HG03025 (cell line): ENCODE measurements around the gene TMEM87A.
"Not testable (repeated sequence)": the region's sequence is repeated elsewhere in the genome, so short reads cannot be mapped to it uniquely, and the experiment has no call there.

Source experiments
- ATAC-seq: cut with Tn5 transposase; IDR thresholded peaks from one replicate; pipeline ENCODE4 v1.9.1; 2021; ENCODE audit warnings: mild to moderate bottlenecking, moderate library complexity; ENCODE audit not compliant: unreplicated experiment, low FRiP score

The TMEM87A gene

DNA sequence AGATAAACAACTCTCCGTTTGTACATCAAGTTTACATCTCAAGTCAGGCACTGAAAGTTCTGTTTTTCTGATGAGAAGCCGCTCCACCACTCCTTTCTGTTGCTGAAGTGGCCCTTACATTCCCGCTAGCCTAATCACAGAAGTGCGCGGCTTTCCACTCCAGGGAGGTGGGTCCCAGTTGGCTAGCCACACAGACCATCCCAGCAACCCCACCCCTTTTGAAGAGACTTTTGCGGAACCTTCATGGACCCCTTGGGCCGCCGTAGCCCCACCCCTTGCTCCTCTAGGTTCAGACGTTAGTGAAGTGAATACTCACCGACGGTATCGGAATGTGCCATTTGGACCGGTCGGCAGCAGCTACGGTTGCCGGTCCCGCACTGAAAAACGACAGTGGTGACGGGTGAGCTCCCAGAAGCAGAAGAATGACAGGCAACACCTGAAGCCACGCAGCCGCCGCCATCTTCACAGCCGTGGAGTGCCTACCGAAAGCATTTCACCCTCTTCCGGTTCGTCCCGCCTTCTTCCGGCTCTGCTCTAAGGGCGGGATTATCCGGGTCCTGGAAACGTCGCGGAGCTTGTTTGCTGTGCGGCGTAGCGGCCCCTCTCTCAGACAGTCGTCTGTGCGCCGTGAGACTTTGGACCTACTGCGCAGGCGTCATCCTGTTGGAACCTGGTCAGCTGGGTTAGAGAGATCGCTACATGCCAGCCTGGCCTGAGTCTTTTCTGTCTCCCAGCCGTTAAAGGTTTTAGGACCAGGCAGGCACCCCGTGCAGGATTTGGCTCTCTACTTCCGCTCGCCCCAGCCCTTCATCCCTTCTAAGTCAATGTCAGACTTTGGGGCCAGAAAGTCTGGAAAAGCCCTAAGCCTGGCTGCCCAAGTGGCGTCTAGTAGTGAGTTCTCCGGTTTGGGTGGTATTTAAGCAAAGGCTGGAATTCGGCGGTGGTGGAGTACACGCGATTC lies at the start of gene TMEM87A, which contains the start of gene GANC:
Gene TMEM87A, minus strand, starts transcription at position 495 of the 961 bp plus-strand sequence. Its CDS starts 35 bp downstream, at position 460.
Gene GANC, plus strand, starts transcription at position 263 of the 961 bp plus-strand sequence. CDS start 1,281 bp downstream, outside the sequence.
- peak; percentile 83 for ATAC-seq

GRCh38 chr15:42319206-42319605 lies 46.0 kb upstream of the TMEM87A start:
- no peak for ATAC-seq

DNA sequence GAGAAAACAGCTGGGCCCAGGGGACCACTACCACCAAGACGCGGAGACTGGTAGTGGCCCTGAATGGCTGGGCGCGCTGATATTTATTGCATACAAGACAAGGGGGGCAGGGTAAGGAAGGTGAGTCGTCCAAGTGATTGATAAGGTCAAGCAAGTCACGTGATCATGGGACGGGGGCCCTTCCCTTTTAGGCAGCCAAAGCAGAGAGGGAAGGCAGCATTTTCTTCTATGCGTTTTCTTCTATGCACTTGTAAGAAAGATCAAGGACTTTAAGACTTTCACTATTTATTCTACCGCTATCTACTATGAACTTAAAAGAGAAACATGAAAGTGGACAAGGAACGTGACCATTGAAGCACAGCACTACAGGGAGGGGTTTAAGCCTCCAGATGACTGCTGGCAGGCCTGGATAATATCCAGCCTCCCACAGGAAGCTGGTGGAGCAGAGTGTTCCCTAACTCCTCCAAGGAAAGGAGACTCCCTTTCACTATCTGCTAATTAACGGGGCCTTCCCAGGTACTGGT lies 43.1 kb upstream of the TMEM87A start:
- ATAC-seq = not testable (repeated sequence)

DNA sequence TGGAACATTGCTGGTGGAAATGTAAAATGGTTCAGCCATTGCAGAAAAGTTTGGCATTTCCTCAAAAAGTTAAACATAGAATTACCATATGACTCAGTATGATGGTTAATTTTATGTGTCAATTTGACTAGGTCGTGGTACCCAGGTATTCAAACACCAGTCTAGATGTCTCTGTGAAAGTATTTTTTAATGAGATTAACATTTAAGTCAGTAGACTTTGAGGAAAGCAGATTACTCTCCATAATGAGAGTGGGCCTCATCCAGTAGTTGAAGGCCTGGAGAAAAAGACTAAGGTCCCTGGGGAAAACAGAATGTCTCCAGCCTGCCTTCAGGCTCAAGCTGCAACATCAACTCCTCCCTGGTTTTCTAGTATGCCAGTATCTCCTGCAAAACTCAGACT lies 42.3 kb upstream of the TMEM87A start:
- no peak for ATAC-seq

DNA sequence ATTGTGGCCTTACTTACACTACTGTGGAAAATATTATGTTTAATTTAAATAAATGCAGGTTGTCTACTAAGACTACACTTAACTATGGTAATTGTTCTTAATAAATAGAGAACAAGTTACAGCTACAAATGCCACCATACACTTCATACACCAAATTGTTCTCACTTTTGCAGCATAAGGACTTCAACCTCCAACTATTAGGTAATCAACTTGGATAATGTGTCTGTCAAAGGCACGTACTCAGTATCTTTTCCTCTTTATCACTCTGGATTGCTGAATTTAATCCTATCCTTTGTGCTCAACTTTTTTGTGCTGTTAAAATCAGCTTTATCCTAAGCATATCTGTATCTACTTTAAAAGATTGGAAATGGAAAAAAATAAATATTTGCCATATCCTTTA lies 41.6 kb upstream of the TMEM87A start:
- no peak for ATAC-seq

GRCh38 chr15:42313463-42313862 lies 40.2 kb upstream of the TMEM87A start:
- no peak for ATAC-seq

- no peak for ATAC-seq
Observed at GRCh38 chr15:42306681-42307080, 33.4 kb upstream of the TMEM87A start.

DNA sequence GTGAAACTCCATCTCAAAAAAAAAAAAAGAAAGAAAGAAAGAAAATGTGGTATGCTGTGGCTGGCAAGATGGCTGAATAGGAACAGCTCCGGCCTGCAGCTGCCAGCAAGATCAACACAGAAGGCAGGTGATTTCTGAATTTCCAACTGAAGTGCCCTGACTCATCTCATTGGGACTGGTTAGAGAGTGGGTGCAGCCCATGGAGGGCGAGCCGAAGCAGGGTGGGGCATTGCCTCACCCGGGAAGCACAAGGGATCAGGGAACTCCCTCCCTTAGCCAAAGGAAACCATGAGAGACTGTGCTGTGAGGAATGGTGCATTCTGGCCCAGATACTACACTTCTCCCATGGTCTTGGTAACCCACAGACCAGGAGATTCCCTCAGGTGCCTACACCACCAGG lies 27.8 kb upstream of the TMEM87A start:
- not testable (repeated sequence) for ATAC-seq

GRCh38 chr15:42289166-42289565 lies 15.9 kb upstream of the TMEM87A start:
- ATAC-seq = no peak

- ATAC-seq = no peak
Observed at GRCh38 chr15:42287931-42288330, 14.7 kb upstream of the TMEM87A start.

DNA sequence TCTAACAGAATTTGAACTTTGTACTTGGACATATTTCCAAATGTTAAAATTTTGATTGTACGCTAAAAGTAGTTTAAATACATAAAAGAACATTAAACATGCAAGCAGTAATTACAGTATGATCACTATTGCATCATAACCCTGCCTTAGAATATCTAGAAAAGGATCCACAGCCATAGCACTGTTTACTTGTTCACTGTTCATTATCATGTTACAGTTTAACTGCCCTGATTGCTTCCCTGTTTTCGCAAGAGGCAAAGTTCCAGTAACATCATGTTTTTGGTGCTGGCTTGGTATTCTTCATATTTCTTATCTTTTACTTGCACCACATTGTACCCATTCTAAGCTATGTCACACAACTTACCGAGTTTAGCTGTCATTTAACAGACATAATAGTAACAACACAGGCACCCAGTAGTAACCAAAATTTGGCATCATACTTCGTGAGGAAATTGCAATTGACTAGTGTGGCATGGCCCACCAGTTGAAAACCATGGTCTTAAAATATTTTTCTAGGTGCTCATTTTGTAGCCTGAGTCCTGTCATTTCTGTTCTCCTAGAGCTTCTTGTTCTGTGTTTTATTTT lies 13.3 kb upstream of the TMEM87A start:
- ATAC-seq = no peak

DNA sequence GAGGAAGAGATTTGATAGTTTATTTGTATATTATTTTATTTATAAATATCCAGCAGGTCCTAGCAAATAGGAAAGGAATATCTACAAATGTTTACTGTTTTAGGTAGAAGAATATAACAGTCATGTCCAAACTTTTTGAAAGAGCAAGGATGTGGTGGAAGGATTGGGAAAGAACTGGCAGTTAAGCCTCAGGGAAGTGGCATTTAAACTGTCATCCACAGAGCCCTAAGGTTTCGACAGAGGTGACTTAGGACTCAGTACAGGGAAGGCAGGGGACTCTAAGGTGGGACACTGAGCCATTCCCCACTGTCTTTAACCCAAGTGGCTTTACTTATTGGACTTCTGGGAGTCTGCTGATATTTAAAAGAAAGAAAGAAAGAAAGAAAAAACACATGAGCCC lies 11.8 kb upstream of the TMEM87A start:
- no peak for ATAC-seq

GRCh38 chr15:42284551-42284950 lies 11.3 kb upstream of the TMEM87A start:
- ATAC-seq = no peak

- ATAC-seq = no peak
Observed at GRCh38 chr15:42283671-42284070, 10.4 kb upstream of the TMEM87A start.

DNA sequence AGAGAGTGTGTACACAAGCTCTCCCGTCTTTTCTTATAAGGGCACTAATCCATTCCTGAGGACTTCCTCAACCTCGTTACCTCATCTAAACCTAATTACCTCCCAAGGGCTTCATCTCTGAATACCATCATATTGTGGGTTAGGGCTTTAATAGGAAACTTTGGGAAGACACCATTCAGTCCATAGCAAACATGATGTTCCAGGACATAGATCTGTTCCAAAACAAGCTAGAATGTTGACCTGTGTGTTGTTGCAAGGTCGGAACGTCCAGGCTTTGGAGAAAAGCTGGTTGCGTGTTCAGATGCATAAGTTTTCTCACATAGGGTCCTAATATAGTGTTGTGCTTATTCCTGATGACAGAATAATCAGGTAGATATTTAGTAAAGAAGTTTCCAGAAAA lies 9.7 kb upstream of the TMEM87A start:
- ATAC-seq = no peak

DNA sequence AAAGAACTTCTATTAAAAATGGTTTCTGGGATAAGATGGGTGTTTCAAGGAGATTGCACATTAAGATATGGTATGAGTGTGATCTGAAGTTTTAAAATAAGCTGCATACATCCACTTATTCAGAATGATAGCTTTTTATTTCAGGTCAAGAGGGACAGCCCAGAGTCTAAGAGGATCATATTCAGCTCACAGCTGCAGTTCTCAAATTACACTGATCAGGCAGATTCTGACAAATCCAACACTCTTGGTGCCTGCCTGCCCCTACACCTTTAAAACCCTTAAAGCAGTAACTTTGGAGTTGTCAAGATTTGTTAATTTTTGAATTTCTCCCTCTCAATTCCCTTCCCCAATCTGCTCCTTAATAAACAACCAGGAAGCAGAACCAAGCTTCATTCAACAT lies 9.1 kb upstream of the TMEM87A start:
- ATAC-seq = no peak

DNA sequence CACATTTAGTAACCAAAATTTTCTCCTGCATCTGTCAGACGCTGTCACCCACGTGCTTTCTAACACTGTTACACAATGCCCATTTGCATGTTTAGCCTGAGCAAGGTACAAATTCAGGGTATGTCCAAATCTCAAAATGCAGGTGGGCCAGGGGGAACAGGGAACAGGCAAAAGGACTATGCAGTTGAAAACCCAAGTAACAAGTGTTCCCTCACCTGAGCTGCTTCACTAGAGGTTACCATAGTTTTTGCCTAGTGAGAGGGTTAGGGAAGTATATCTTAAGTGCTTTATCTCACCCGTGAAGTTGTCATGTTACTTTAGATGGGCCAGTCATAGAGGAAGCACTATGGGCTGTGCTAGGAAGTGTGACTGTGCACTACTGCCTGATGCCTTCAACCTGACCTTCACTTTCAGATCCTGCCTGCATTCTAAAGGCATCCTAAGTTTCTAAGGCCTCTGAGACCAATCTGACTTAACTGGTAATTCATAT lies 6.0 kb upstream of the TMEM87A start:
- no peak for ATAC-seq

GRCh38 chr15:42276762-42277161 lies 3.5 kb upstream of the TMEM87A start:
- no peak for ATAC-seq

DNA sequence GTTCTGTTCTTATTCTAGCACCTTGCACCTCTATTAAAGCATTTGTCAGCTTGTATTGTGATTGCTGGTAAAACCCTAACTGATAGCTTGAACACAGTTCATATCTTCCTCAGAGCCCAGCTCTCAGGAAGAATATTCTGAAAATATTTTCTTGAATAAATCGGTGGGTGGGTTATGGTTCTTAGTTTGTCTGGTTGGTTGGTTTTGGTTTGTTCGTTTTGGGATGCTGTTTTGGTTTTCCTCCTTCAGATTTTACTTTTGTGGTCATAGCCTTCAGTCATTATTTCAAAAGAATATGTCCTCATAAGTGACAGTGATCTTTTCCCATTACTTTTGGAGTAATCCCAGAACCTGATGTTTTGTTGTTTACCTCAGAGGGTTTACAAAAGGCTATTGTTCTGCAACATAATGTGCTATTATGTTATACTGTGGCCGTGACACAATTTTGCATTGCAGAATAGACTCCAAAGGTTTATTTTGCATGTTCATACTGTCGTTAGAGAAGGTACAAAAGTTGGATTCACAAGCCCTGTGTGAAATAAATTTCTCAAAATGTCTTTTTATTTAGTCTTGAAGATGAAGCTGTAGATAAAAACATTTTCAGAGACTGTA lies 2.7 kb upstream of the TMEM87A start:
- no peak for ATAC-seq

DNA sequence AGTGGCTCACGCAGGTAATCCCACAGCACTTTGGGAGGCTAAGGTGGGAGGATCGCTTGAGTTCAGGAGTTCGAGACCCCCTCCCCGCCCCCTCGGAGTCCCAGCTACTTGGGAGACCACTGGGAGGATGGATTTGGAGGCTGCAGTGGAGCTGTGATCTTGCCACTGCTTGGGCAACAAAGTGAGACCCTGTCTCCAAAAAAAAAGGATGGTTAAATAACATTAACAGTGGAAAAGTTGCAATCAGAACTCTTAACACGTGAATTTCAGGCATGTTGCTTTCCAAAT lies 1.4 kb upstream of the TMEM87A start:
- ATAC-seq = no peak
